ENCODE data around the gene DCAF6.

DNA sequence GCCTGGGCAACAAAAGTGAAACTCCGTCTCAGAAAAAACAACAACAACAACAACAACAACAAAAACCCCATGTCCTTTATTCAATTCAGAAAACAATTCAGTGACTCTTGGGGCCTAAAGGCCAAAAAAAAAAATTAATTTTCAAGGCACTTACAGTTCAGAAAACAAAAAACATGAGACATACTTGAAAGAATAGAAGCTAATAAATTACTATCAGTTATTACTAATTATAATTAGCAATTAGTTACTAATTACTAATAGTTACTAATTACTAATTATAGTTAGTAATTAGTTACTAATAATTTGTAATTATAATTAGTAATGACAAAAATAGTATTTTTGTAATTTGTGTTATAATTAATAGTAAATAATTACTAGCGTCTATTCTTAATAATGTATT, 57.2 kb downstream of the DCAF6 start:
- TF ChIP-seq, protein P1, sequence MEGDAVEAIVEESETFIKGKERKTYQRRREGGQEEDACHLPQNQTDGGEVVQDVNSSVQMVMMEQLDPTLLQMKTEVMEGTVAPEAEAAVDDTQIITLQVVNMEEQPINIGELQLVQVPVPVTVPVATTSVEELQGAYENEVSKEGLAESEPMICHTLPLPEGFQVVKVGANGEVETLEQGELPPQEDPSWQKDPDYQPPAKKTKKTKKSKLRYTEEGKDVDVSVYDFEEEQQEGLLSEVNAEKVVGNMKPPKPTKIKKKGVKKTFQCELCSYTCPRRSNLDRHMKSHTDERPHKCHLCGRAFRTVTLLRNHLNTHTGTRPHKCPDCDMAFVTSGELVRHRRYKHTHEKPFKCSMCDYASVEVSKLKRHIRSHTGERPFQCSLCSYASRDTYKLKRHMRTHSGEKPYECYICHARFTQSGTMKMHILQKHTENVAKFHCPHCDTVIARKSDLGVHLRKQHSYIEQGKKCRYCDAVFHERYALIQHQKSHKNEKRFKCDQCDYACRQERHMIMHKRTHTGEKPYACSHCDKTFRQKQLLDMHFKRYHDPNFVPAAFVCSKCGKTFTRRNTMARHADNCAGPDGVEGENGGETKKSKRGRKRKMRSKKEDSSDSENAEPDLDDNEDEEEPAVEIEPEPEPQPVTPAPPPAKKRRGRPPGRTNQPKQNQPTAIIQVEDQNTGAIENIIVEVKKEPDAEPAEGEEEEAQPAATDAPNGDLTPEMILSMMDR (IDR thresholded peaks at IDR 0.05), result no peak
- TF ChIP-seq POLR2A (IDR thresholded peaks at IDR 0.05), result no peak

Data from lower leg skin (tissue), 3 donors.